ENCODE data around the gene TRAF3IP1. TPM values are rescaled to one million over a fixed set of nuclear protein-coding genes. Genes with fewer than 3 reads are reported as not detected.

Gene TRAF3IP1
- total RNA-seq, 4 donors from 2014 or later: 19.9 to 38.6 (median 23.6) TPM

- WGBS: 91% methylated on average over 3 of the region's 8 CpGs
- Histone ChIP-seq H3K27ac (replicated peaks in 1 of 4) (no peak overlapping the region), H3K27me3 (peaks cover 0 to 2% (median 0%) of the 10 kb centered on the region in 4 donors), H3K36me3 (no peaks in the 10 kb centered on the region), H3K4me1 (peaks cover 27 to 32% (median 29%) of the 10 kb centered on the region in 4 donors), H3K4me3 (no peak overlapping the region), H3K9me3 (no peaks in the 10 kb centered on the region)
- DNase-seq (ENCODE audit: extremely low spot score): no peak
- intact Hi-C loops (cut with DNase I): no loop called here
- TF ChIP-seq POLR2A (IDR thresholded peaks at IDR 0.05; ENCODE audit: low read depth) (no peak), POLR2AphosphoS5 (IDR thresholded peaks at IDR 0.05) (no peak), EP300 (IDR thresholded peaks at IDR 0.05) (no peak)
- TF ChIP-seq, protein P1, sequence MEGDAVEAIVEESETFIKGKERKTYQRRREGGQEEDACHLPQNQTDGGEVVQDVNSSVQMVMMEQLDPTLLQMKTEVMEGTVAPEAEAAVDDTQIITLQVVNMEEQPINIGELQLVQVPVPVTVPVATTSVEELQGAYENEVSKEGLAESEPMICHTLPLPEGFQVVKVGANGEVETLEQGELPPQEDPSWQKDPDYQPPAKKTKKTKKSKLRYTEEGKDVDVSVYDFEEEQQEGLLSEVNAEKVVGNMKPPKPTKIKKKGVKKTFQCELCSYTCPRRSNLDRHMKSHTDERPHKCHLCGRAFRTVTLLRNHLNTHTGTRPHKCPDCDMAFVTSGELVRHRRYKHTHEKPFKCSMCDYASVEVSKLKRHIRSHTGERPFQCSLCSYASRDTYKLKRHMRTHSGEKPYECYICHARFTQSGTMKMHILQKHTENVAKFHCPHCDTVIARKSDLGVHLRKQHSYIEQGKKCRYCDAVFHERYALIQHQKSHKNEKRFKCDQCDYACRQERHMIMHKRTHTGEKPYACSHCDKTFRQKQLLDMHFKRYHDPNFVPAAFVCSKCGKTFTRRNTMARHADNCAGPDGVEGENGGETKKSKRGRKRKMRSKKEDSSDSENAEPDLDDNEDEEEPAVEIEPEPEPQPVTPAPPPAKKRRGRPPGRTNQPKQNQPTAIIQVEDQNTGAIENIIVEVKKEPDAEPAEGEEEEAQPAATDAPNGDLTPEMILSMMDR (IDR thresholded peaks at IDR 0.05): no peak
Observed at GRCh38 chr2:238291550-238292281, 28.6 kb upstream of the TRAF3IP1 start.

DNA sequence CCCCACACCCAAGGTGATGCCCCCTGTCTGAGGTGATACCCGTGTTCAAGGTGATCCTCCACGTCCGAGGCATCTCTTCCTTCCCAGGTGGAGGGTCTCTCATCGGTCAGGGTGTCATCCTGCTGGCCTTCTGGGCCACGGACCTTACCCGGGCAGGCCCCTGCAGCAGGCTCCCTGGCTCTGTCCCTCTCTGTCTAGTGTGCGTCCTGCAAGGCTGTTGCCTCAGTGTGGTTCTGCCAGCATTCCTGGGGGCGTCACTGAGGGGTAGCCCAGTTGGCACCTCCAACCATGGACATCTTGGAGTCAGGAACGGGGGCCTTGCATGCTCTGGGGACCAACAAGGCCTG, 26.3 kb upstream of the TRAF3IP1 start:
- intact Hi-C loops (cut with DNase I): no loop called here
- Histone ChIP-seq H3K27ac (replicated peaks in 1 of 4) (no peak overlapping the region), H3K27me3 (peaks cover 0 to 11% (median 0%) of the 10 kb centered on the region in 4 donors), H3K4me3 (no peak overlapping the region), H3K36me3 (no peaks in the 10 kb centered on the region), H3K9me3 (no peaks in the 10 kb centered on the region), H3K4me1 (peaks cover 12 to 18% (median 17%) of the 10 kb centered on the region in 4 donors)
- no peak for TF ChIP-seq EP300 (IDR thresholded peaks at IDR 0.05)
- TF ChIP-seq, protein P1 (IDR thresholded peaks at IDR 0.05): no peak
- no peak for TF ChIP-seq POLR2AphosphoS5 (IDR thresholded peaks at IDR 0.05)
- TF ChIP-seq POLR2A (IDR thresholded peaks at IDR 0.05; ENCODE audit: low read depth): no peak
- WGBS: 87% methylated on average over 6 of the region's 9 CpGs
- no peak for DNase-seq (ENCODE audit: extremely low spot score)

GRCh38 chr2:238294393-238295143, 25.8 kb upstream of the TRAF3IP1 start:
- WGBS: 90% methylated on average over 17 of the region's 17 CpGs
- Histone ChIP-seq H3K36me3 (no peaks in the 10 kb centered on the region), H3K9me3 (no peaks in the 10 kb centered on the region), H3K27me3 (peaks cover 0 to 11% (median 0%) of the 10 kb centered on the region in 4 donors), H3K27ac (replicated peaks in 1 of 4) (no peak overlapping the region), H3K4me3 (no peak overlapping the region), H3K4me1 (peaks cover 6 to 12% (median 12%) of the 10 kb centered on the region in 4 donors)
- intact Hi-C loops (cut with DNase I): no loop called here
- TF ChIP-seq EP300 (IDR thresholded peaks at IDR 0.05) (no peak), POLR2A (IDR thresholded peaks at IDR 0.05; ENCODE audit: low read depth) (no peak), POLR2AphosphoS5 (IDR thresholded peaks at IDR 0.05) (no peak)
- TF ChIP-seq, protein P1 (IDR thresholded peaks at IDR 0.05): no peak
- DNase-seq (ENCODE audit: extremely low spot score): no peak

DNA sequence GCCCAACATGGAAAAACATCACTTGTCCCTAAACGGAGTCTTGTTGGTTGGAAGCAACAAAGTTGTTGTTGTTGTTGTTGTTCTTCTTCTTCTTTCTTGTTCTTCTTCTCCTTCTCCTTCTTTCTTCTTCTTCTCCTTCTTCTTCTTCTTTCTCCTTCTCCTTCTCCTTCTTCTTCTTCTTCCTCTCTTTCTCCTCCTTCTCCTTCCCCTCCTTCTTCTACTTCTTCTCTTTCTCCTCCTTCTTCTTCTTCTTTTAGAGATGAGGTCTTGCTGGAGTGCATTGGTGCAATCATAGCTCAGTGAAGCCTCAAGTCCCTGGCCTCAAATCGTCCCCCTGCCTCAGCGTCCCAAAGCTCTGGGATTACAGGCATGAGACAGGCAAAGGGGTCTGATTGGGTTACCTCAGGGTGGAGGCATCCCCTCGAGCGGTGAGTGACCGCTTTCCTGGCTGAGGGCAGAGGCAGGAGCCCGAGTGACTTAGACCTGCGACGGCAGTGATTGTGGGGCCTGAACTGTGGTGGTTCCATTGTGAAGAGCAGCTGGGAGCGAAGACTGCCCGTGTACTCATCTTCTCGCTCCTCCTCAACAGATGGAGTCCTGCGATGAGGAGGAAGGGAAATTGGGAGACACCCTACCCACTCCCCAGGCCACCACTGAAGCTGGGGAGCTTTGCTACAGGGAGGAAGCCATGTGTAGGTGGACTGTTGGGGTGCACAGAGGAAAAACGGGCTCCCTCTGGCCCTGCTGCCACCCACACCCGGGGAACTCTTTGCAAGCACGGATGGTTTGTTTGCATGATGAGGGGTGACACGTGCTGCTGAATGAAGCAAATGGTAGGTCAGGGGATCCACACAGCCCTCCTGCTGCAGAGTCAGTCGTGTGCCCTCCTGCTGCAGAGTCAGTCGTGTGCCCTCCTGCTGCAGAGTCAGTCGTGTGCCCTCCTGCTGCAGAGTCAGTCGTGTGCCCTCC, 24.9 kb upstream of the TRAF3IP1 start:
- no peak overlapping the region for H3K27ac ChIP-seq (replicated peaks in 1 of 4)
- no peaks in the 10 kb centered on the region for H3K9me3 ChIP-seq
- H3K36me3 ChIP-seq: no peaks in the 10 kb centered on the region
- peaks cover 0 to 11% (median 0%) of the 10 kb centered on the region in 4 donors for H3K27me3 ChIP-seq
- 78% methylated on average over 10 of the region's 21 CpGs for WGBS
- H3K4me3 ChIP-seq: no peak overlapping the region
- intact Hi-C loops (cut with DNase I): no loop called here
- peaks cover 0 to 10% (median 6%) of the 10 kb centered on the region in 4 donors for H3K4me1 ChIP-seq
- TF ChIP-seq POLR2AphosphoS5 (IDR thresholded peaks at IDR 0.05): no peak
- no peak for TF ChIP-seq POLR2A (IDR thresholded peaks at IDR 0.05; ENCODE audit: low read depth)
- TF ChIP-seq, protein P1 (IDR thresholded peaks at IDR 0.05): no peak
- no peak for TF ChIP-seq EP300 (IDR thresholded peaks at IDR 0.05)
- no peak for DNase-seq (ENCODE audit: extremely low spot score)
